Measurements from ENCODE around the gene CRABP2.

- no peak for TF ChIP-seq POLR2A (IDR thresholded peaks at IDR 0.05; ENCODE audit: low read depth, low read length)
- no peak for TF ChIP-seq TAF1 (IDR thresholded peaks at IDR 0.05; ENCODE audit: borderline replicate concordance, low read depth, low read length)
Measured at GRCh38 chr1:156743367-156744302, 38.3 kb upstream of the CRABP2 start.

All from GM12892 (cell line).